Measurements from ENCODE around the gene ASGR1. TPM values are rescaled to one million over a fixed set of nuclear protein-coding genes. Genes with fewer than 3 reads are reported as not detected.

ASGR1 gene
- total RNA-seq, 1 experiment from 2014 or later: 3.5 TPM

GRCh38 chr17:7219229-7219811 is 40.1 kb upstream of the ASGR1 start:
- H3K79me2 ChIP-seq (ENCODE audit: low read depth): peaks cover 34% of the 10 kb centered on the region
- BruUV-seq (replicated peaks): TSS peak; percentile 20
- peak overlapping the region; percentile 98 for H3K27ac ChIP-seq
- H3F3A ChIP-seq (ENCODE audit: insufficient read depth, low read depth): peaks cover 50% of the 10 kb centered on the region
- H3K9me2 ChIP-seq (ENCODE audit: insufficient read depth): no peaks in the 10 kb centered on the region
- H3K4me1 ChIP-seq (replicated peaks; ENCODE audit: insufficient read depth): peaks cover 41% of the 10 kb centered on the region
- POLR2A ChIA-PET (ENCODE audit: unreplicated experiment): interaction anchor here (0.5 to 0.7 kb wide), 4 partner anchors 15 to 87 kb away, joined by 4 to 7 read pairs (median 6); partner anchors contain the start of gene DVL2
- peak overlapping the region; percentile 89 for H3K4me2 ChIP-seq
- H4K20me1 ChIP-seq (ENCODE audit: insufficient read depth): peaks cover 36% of the 10 kb centered on the region
- intact Hi-C loops (cut with micrococcal nuclease; ENCODE audit: unreplicated experiment): no loop called here
- H3K4me3 ChIP-seq: peak overlapping the region; percentile 77
- no peaks in the 10 kb centered on the region for H3K9me3 ChIP-seq (ENCODE audit: insufficient read depth, low read depth)
- H3K36me3 ChIP-seq (ENCODE audit: low read depth): peaks cover 31% of the 10 kb centered on the region
- H2AFZ ChIP-seq: peak overlapping the region; percentile 84
- no peak for DNase-seq
- no peaks in the 10 kb centered on the region for H3K27me3 ChIP-seq (ENCODE audit: insufficient read depth, low read depth)
- CTCF ChIA-PET: interaction anchor here (0.7 to 2.2 kb wide), 3 partner anchors 22 to 173 kb away, joined by 4 to 30 read pairs (median 4); partner anchors contain the start of gene GABARAP
- no peak for TF ChIP-seq CTCF (conservative IDR thresholded peaks at IDR 0.05)
- no peak for TF ChIP-seq EZH2 (IDR thresholded peaks at IDR 0.05; ENCODE audit: low read depth)

- Histone ChIP-seq H3K4me1 (replicated peaks; ENCODE audit: insufficient read depth) (peaks cover 41% of the 10 kb centered on the region), H3K27me3 (ENCODE audit: insufficient read depth, low read depth) (no peaks in the 10 kb centered on the region), H3K9me2 (ENCODE audit: insufficient read depth) (no peaks in the 10 kb centered on the region), H3K9me3 (ENCODE audit: insufficient read depth, low read depth) (no peaks in the 10 kb centered on the region), H3K36me3 (ENCODE audit: low read depth) (peaks cover 29% of the 10 kb centered on the region), H3K79me2 (ENCODE audit: low read depth) (peaks cover 31% of the 10 kb centered on the region), H3K4me3 (0 out of 2 replicates have a peak overlapping the region, but pooled peaks have one; percentile 77), H2AFZ (no peak overlapping the region), H3F3A (ENCODE audit: insufficient read depth, low read depth) (peaks cover 52% of the 10 kb centered on the region), H3K27ac (peak overlapping the region; percentile 98), H4K20me1 (ENCODE audit: insufficient read depth) (peaks cover 32% of the 10 kb centered on the region), H3K4me2 (peak overlapping the region; percentile 89)
- BruUV-seq (replicated peaks): no TSS peak
- no peak for DNase-seq
- POLR2A ChIA-PET (ENCODE audit: unreplicated experiment): no interaction called here
- CTCF ChIA-PET: interaction anchor here (0.7 to 2.2 kb wide), 2 partner anchors 23 to 24 kb away, joined by 4 to 30 read pairs; partner anchors contain the start of gene GABARAP
- TF ChIP-seq CTCF (conservative IDR thresholded peaks at IDR 0.05): no peak
- TF ChIP-seq EZH2 (IDR thresholded peaks at IDR 0.05; ENCODE audit: low read depth): no peak
- intact Hi-C loops (cut with micrococcal nuclease; ENCODE audit: unreplicated experiment): no loop called here
These were observed 39.6 kb upstream of the ASGR1 start for GRCh38 chr17:7218758-7219157.

GRCh38 chr17:7218166-7218565 is 39.0 kb upstream of the ASGR1 start:
- Histone ChIP-seq H3K4me2 (no peak overlapping the region), H3K27ac (no peak overlapping the region), H3K9me3 (ENCODE audit: insufficient read depth, low read depth) (no peaks in the 10 kb centered on the region), H3K79me2 (ENCODE audit: low read depth) (peaks cover 29% of the 10 kb centered on the region), H3K4me1 (replicated peaks; ENCODE audit: insufficient read depth) (peaks cover 41% of the 10 kb centered on the region), H3K4me3 (no peak overlapping the region), H3K9me2 (ENCODE audit: insufficient read depth) (no peaks in the 10 kb centered on the region), H3K27me3 (ENCODE audit: insufficient read depth, low read depth) (no peaks in the 10 kb centered on the region), H3K36me3 (ENCODE audit: low read depth) (peaks cover 23% of the 10 kb centered on the region), H4K20me1 (ENCODE audit: insufficient read depth) (peaks cover 26% of the 10 kb centered on the region), H2AFZ (no peak overlapping the region), H3F3A (ENCODE audit: insufficient read depth, low read depth) (peaks cover 52% of the 10 kb centered on the region)
- ChIA-PET POLR2A (ENCODE audit: unreplicated experiment) (no interaction called here), CTCF (no interaction called here)
- BruUV-seq (replicated peaks): no TSS peak
- DNase-seq: no peak
- intact Hi-C loops (cut with micrococcal nuclease; ENCODE audit: unreplicated experiment): no loop called here
- no peak for TF ChIP-seq EZH2 (IDR thresholded peaks at IDR 0.05; ENCODE audit: low read depth)
- no peak for TF ChIP-seq CTCF (conservative IDR thresholded peaks at IDR 0.05)
